GM12865 (cell line): ENCODE measurements around the gene TBC1D8B.

Experiments used
- DNase-seq: peaks from one replicate; pipeline ENCODE4 v3.0.0; 2010; ENCODE audit warnings: low read depth
- H3K4me3 ChIP-seq: 2 replicates; pipeline ENCODE4 v1.5.1; 2011; ENCODE audit warnings: mild to moderate bottlenecking, low read depth, low read length, control low read depth
- CTCF ChIP-seq: IDR thresholded peaks from 2 replicates; pipeline ENCODE4 v1.5.1; 2011; ENCODE audit warnings: low read length, control low read depth, low read depth, inconsistent platforms; ENCODE audit not compliant: insufficient read depth; ENCODE audit errors: missing control alignments

The TBC1D8B gene

GRCh38 chrX:106874075-106874474 lies 71.6 kb downstream of the TBC1D8B start:
- DNase-seq, result peak; percentile 3
- no peak overlapping the region for H3K4me3 ChIP-seq
- peak; percentile 18 for TF ChIP-seq CTCF

GRCh38 chrX:106875151-106875550 lies 72.7 kb downstream of the TBC1D8B start:
- no peak for DNase-seq
- TF ChIP-seq CTCF, result no peak
- no peak overlapping the region for H3K4me3 ChIP-seq

GRCh38 chrX:106889468-106889867 lies 87.0 kb downstream of the TBC1D8B start:
- TF ChIP-seq CTCF, result no peak
- no peak overlapping the region for H3K4me3 ChIP-seq
- DNase-seq, result no peak

GRCh38 chrX:106891762-106892460 lies 89.4 kb downstream of the TBC1D8B start:
- no peak for TF ChIP-seq CTCF
- H3K4me3 ChIP-seq, result no peak overlapping the region
- no peak for DNase-seq

GRCh38 chrX:106894392-106894909 lies 92.0 kb downstream of the TBC1D8B start:
- no peak overlapping the region for H3K4me3 ChIP-seq
- DNase-seq, result peak; percentile 54
- TF ChIP-seq CTCF, result peak; percentile 72

- no peak overlapping the region for H3K4me3 ChIP-seq
- no peak for DNase-seq
- no peak for TF ChIP-seq CTCF
Observed at GRCh38 chrX:106894978-106895452, 92.5 kb downstream of the TBC1D8B start.

- DNase-seq, result no peak
- no peak overlapping the region for H3K4me3 ChIP-seq
- no peak for TF ChIP-seq CTCF
Observed at GRCh38 chrX:106897259-106897658, 94.8 kb downstream of the TBC1D8B start.
